Neutrophil (primary cell): ENCODE results near the gene UGT1A5.

Source experiments
- H3K27ac ChIP-seq: fragments of 200-600 bp; sonication (generic); 2 replicates; pipeline ENCODE4 v1.5.1; 2016; ENCODE audit warnings: mild to moderate bottlenecking, moderate library complexity
- H3K27me3 ChIP-seq: fragments of 200-600 bp; sonication (generic); 2 replicates; pipeline ENCODE4 v1.6.0; 2016; ENCODE audit warnings: mild to moderate bottlenecking
- H3K36me3 ChIP-seq: fragments of 200-600 bp; sonication (generic); 2 replicates; pipeline ENCODE4 v1.5.1; 2017
- H3K4me1 ChIP-seq, 2 experiments: fragments of 200-600 bp in 1 of 2; sonication (generic) in 1 of 2; 1 replicate in 1 of 2; 2 replicates in 1 of 2; pipeline versions ENCODE4 v1.5.1 to v1.6.1; 2013 to 2016; ENCODE audit warnings: low read depth in 1 of 2, low read length in 1 of 2, mild to moderate bottlenecking in 1 of 2, moderate library complexity in 1 of 2; ENCODE audit not compliant: control insufficient read depth in 1 of 2, insufficient read depth in 1 of 2
- H3K4me3 ChIP-seq, 2 experiments: fragments of 200-600 bp in 1 of 2; sonication (generic) in 1 of 2; 1 replicate in 1 of 2; 2 replicates in 1 of 2; pipeline ENCODE4 v1.5.1; 2013 to 2016; ENCODE audit warnings: low read depth in 1 of 2, low read length in 1 of 2, mild to moderate bottlenecking in 1 of 2, moderate library complexity in 1 of 2
- H3K9me3 ChIP-seq: fragments of 200-600 bp; sonication (generic); 2 replicates; pipeline ENCODE4 v1.5.1; 2016
- TF ChIP-seq, protein P1 (sequence below): fragments of 200-600 bp; sonication (generic); IDR thresholded peaks from 2 replicates; pipeline ENCODE4 v1.5.1; 2016; ENCODE audit warnings: antibody characterized with exemption

The UGT1A5 gene

DNA sequence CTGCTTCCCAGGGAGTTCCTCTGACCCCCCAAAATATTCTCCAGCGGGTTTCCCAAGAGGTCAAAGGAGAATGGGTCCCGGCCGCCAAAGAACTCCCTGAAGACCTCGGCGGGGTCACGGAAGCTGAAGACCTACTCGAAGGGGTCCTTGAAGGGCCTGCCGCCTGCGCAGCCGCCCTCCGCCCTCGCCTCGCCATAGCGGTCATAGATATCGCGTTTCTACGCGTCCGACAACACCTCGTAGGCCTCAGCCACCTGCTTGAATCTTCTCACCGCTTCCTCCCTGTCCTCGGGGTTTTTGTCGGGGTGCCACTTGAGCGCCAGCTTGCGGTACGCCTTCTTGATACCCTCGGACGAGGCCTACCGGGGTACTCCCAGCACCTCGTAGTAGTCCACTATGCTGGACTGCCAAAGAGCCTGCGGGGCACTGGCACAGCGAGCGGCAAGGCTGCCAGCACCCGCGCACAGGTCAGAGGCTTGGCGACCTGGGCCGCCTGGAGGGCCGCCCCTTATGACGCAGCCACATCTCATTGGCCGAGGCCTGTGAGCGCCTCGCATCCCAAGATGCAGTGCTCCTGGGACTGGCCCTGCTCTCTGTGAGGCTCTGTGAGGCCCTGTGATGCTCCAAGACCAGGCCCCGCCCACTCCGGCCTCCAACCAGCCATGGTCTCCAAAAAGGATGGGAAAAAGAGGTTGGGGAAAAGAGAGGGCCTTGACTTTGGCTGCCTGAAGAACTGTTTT, 42.3 kb downstream of the UGT1A5 start:
- H3K4me1 ChIP-seq: no peaks in the 10 kb centered on the region
- H3K27ac ChIP-seq: no peak overlapping the region
- no peaks in the 10 kb centered on the region for H3K9me3 ChIP-seq
- H3K4me3 ChIP-seq: no peak overlapping the region
- no peaks in the 10 kb centered on the region for H3K36me3 ChIP-seq
- TF ChIP-seq, protein P1, sequence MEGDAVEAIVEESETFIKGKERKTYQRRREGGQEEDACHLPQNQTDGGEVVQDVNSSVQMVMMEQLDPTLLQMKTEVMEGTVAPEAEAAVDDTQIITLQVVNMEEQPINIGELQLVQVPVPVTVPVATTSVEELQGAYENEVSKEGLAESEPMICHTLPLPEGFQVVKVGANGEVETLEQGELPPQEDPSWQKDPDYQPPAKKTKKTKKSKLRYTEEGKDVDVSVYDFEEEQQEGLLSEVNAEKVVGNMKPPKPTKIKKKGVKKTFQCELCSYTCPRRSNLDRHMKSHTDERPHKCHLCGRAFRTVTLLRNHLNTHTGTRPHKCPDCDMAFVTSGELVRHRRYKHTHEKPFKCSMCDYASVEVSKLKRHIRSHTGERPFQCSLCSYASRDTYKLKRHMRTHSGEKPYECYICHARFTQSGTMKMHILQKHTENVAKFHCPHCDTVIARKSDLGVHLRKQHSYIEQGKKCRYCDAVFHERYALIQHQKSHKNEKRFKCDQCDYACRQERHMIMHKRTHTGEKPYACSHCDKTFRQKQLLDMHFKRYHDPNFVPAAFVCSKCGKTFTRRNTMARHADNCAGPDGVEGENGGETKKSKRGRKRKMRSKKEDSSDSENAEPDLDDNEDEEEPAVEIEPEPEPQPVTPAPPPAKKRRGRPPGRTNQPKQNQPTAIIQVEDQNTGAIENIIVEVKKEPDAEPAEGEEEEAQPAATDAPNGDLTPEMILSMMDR: no peak
- no peaks in the 10 kb centered on the region for H3K27me3 ChIP-seq

DNA sequence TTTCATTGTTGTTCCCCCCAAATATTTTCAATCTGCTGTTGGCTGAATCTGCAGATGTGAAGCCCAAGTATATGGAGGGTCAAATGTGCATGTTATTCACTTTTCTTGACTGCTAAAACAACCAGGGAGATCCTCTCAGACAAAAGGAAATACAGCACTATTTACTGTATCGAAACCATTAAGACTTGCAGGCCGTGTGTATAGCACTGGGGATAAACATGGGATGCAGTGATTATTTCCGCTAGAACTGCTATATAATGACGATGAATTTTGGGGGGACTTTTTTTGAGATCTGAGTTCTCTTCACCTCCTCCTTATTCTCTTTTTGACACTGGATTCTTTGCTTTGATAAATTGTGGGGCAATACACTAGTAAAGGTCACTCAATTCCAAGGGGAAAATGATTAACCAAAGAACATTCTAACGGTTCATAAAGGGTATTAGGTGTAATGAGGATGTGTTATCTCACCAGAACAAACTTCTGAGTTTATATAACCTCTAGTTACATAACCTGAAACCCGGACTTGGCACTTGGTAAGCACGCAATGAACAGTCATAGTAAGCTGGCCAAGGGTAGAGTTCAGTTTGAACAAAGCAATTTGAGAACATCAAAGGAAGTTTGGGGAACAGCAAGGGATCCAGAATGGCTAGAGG, 43.8 kb downstream of the UGT1A5 start:
- no peaks in the 10 kb centered on the region for H3K27me3 ChIP-seq
- H3K27ac ChIP-seq: no peak overlapping the region
- H3K4me3 ChIP-seq: no peak overlapping the region
- no peaks in the 10 kb centered on the region for H3K36me3 ChIP-seq
- no peaks in the 10 kb centered on the region for H3K9me3 ChIP-seq
- no peaks in the 10 kb centered on the region for H3K4me1 ChIP-seq
- TF ChIP-seq, protein P1: no peak

DNA sequence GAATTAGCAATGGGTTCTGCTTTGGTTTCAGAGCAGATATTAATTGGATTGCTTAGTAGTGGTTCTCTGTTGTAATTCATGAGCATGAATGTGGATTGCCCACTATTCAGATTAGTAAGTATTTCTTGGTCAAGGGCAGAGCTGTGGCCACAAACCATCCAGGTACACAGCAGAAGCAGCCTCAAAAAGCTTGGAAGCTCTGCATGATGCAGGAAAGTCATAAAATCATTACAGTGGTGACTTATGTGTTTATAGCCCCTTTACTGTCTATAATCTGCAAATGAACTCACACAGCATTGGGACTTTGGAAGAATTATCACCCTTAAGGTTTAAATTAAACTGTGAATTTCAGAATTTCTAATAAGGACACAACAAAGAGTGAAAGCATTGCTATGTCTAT, 45.4 kb downstream of the UGT1A5 start:
- H3K4me1 ChIP-seq: no peaks in the 10 kb centered on the region
- no peaks in the 10 kb centered on the region for H3K9me3 ChIP-seq
- H3K36me3 ChIP-seq: no peaks in the 10 kb centered on the region
- H3K27ac ChIP-seq: no peak overlapping the region
- no peaks in the 10 kb centered on the region for H3K27me3 ChIP-seq
- no peak overlapping the region for H3K4me3 ChIP-seq
- TF ChIP-seq, protein P1: no peak

DNA sequence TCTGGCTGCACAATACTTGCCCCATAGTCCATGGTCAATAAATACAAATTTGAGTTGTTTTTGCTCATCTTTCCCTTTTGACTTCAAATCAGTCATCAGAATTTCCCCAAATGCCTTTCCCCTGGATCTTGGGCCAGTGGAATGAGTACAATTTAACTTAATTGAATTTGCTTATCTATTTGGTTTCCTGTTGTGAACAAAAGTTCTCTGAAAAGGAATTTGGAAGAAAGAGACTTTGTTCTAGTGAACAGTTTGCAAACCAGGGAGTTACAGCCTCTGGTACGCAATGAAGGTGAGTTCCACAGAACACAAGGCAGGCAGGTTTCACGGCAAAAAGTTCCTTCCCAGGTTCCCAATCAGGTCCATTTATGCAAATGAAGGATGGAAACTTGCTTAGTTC, 46.1 kb downstream of the UGT1A5 start:
- Histone ChIP-seq H3K27ac (no peak overlapping the region), H3K9me3 (no peaks in the 10 kb centered on the region), H3K4me3 (no peak overlapping the region), H3K4me1 (no peaks in the 10 kb centered on the region), H3K27me3 (peaks cover 7% of the 10 kb centered on the region), H3K36me3 (no peaks in the 10 kb centered on the region)
- TF ChIP-seq, protein P1: no peak

DNA sequence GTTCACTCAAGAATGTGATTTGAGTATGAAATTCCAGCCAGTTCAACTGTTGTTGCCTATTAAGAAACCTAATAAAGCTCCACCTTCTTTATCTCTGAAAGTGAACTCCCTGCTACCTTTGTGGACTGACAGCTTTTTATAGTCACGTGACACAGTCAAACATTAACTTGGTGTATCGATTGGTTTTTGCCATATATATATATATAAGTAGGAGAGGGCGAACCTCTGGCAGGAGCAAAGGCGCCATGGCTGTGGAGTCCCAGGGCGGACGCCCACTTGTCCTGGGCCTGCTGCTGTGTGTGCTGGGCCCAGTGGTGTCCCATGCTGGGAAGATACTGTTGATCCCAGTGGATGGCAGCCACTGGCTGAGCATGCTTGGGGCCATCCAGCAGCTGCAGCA, 47.3 kb downstream of the UGT1A5 start, which contains the start of gene UGT1A1:
TSS of gene UGT1A1 (plus strand) at position 228 of the 400 bp plus-strand sequence. CDS start at position 246, 18 bp downstream.
- Histone ChIP-seq H3K27me3 (peaks cover 13% of the 10 kb centered on the region), H3K4me1 (no peaks in the 10 kb centered on the region), H3K36me3 (no peaks in the 10 kb centered on the region), H3K4me3 (no peak within 1 kb of the TSS), H3K27ac (no peak within 1 kb of the TSS), H3K9me3 (no peaks in the 10 kb centered on the region)
- TF ChIP-seq, protein P1: no peak
